K562 (cell line): ENCODE results near the gene SZT2. TPM values are rescaled to one million over a fixed set of nuclear protein-coding genes. Genes with fewer than 3 reads are reported as not detected.

Experiments
- ERF ChIP-seq: fragments of 450-650 bp; formaldehyde crosslinking; IDR thresholded peaks from 2 replicates; pipeline ENCODE4 v1.4.0; 2020; ENCODE audit warnings: mild to moderate bottlenecking, mixed read lengths
- GATA2 ChIP-seq: sonication (generic); formaldehyde crosslinking; IDR thresholded peaks from 2 replicates; pipeline ENCODE4 v1.4.0; 2020; ENCODE audit warnings: mild to moderate bottlenecking, missing genetic modification reagents
- GTF2E2 ChIP-seq: fragments of 200-800 bp; sonication (Bioruptor generic); IDR thresholded peaks from 2 replicates; pipeline ENCODE4 v1.6.1; 2016; ENCODE audit warnings: missing genetic modification characterization, missing compliant biosample characterization
- HDAC2 ChIP-seq: fragments of 450-650 bp; IDR thresholded peaks from 2 replicates; pipeline ENCODE4 v1.6.1; 2016; ENCODE audit warnings: mild to moderate bottlenecking
- HDAC3 ChIP-seq: fragments of 450-650 bp; IDR thresholded peaks from 2 replicates; pipeline ENCODE4 v1.6.1; 2018; ENCODE audit warnings: borderline replicate concordance, mild to moderate bottlenecking, moderate library complexity; ENCODE audit not compliant: partially characterized antibody
- HMBOX1 ChIP-seq: sonication (generic); IDR thresholded peaks from 2 replicates; pipeline ENCODE4 v1.6.1; 2016
- KAT2B ChIP-seq: IDR thresholded peaks from one replicate; pipeline ENCODE4 v1.6.1; 2012; ENCODE audit warnings: low read depth, mild to moderate bottlenecking, control low read depth, inconsistent platforms, low read length, moderate library complexity
- RBM17 ChIP-seq: fragments of 200-400 bp; formaldehyde crosslinking; IDR thresholded peaks from 2 replicates; pipeline ENCODE4 v1.6.1; 2017; ENCODE audit warnings: low read depth, mild to moderate bottlenecking, low read length, borderline replicate concordance
- RBM34 ChIP-seq: fragments of 200-400 bp; formaldehyde crosslinking; IDR thresholded peaks from 2 replicates; pipeline ENCODE4 v1.6.1; 2018; ENCODE audit warnings: low read length, borderline replicate concordance; ENCODE audit not compliant: insufficient read depth
- SP1 ChIP-seq: sonication (generic); formaldehyde crosslinking; IDR thresholded peaks from 2 replicates; pipeline ENCODE4 v1.8.1; 2022; ENCODE audit warnings: mild to moderate bottlenecking, missing genetic modification reagents
- ZNF143 ChIP-seq: sonication (generic); formaldehyde crosslinking; IDR thresholded peaks from 2 replicates; pipeline ENCODE4 v1.9.0; 2022; ENCODE audit warnings: mild to moderate bottlenecking, missing genetic modification reagents
- ZNF76 ChIP-seq: fragments of 250-450 bp; sonication (Bioruptor Pico); IDR thresholded peaks from 2 replicates; pipeline ENCODE4 v1.4.0; 2020; ENCODE audit warnings: mild to moderate bottlenecking, moderate library complexity, borderline replicate concordance
- ZZZ3 ChIP-seq: fragments of 450-650 bp; IDR thresholded peaks from 2 replicates; pipeline ENCODE4 v1.6.1; 2016; ENCODE audit warnings: antibody characterized with exemption, mild to moderate bottlenecking, moderate library complexity
- polyA plus RNA-seq, 8 experiments: library from polyadenylated mRNA; depleted of rRNA in 4 of 8; stranded (reverse) in 5 of 8; unstranded in 3 of 8; fragments of >200 nt; fragmentation: Nextera tagmentation in 2 of 8; fragmentation: Illumina TruSeq in 1 of 8; extraction: Ambion mirVana in 2 of 8; extraction: Trizol in 1 of 8; gene quantifications; 2 replicates each; pipeline versions ENCODE4 v1.2.1 to v1.2.3, GENCODE V29; 2011 to 2014; ENCODE audit warnings: inconsistent platforms in 1 of 8, missing spikeins in 1 of 8
- total RNA-seq, 7 experiments: library from RNA; depleted of rRNA in 6 of 7; stranded (reverse); fragments of >200 nt in 6 of 7; fragmentation: Illumina TruSeq in 2 of 7; extraction: Trizol in 2 of 7; gene quantifications; 2 replicates each; pipeline versions ENCODE4 v1.2.1 to v1.2.3, GENCODE V29; 2011 to 2021; ENCODE audit warnings: low replicate concordance in 1 of 7
- TF ChIP-seq, protein P1 (sequence below): fragments of 250-450 bp; sonication (Bioruptor Pico); IDR thresholded peaks from 2 replicates; pipeline ENCODE4 v1.8.0; 2022; ENCODE audit warnings: moderate library complexity, mild to moderate bottlenecking, inconsistent platforms
- TF ChIP-seq, protein P2 (sequence below), 2 experiments: fragments of 450-650 bp; conservative IDR thresholded peaks; 2 replicates each; pipeline ENCODE4 v1.6.1; 2017; ENCODE audit warnings: mild to moderate bottlenecking in 2 of 2, moderate library complexity in 2 of 2
- TF ChIP-seq, protein P3 (sequence below): fragments of 450-650 bp; formaldehyde crosslinking; IDR thresholded peaks from 2 replicates; pipeline ENCODE4 v1.4.0; 2020; ENCODE audit warnings: mild to moderate bottlenecking, moderate library complexity
- TF ChIP-seq, protein P4 (sequence below): fragments of 250-450 bp; sonication (Bioruptor Pico); IDR thresholded peaks from 2 replicates; pipeline ENCODE4 v1.4.0; 2020; ENCODE audit warnings: borderline replicate concordance
- TF ChIP-seq, protein P5 (sequence below): sonication (generic); formaldehyde crosslinking; IDR thresholded peaks from 2 replicates; pipeline ENCODE4 v1.8.1; 2023; ENCODE audit warnings: mild to moderate bottlenecking, missing genetic modification reagents, moderate library complexity

SZT2 gene
- total and polyA plus RNA-seq, 9 of the 15 experiments (the other 6 are each of a cell fraction or from before 2014, with no cell fraction given): 0.88 to 31.0 (median 12.8) TPM

DNA sequence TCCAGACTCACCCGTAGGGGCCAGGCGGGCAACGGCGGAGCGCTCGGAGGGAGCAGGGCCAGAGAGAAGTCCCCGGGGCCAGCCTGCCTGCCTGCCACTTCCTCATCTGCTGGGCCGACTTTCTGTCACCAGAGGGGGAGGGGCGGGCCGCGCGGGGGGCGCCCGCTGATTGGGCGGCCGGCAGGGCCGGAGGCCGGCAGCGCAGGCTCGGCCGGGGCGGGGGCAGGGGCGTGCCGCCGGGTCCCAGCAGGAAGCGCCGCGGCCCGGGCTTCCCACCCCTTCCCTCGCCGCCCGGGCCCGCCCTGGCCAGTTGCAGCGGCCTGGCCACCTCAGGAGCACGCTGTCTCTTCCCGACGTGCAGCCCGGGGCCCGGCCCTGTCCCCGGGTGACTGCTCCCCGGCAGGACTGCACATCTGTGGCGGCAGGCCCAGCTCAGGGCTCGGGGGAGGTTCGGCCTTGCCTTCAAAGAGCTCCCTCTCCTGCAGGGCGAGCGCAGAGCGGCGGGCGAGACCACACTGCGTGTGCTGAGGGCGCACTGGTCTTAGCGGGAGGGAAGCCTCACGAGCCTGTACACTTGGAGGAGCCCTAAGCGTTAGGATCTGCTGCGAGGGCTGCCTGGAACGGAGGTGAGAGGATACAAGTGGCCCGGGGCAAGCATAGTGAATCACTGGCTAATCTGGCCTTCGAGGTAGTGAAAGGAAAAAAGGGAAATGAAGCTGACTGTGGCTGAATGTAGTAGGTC, 21.6 kb upstream of the SZT2 start, which contains the start of gene ELOVL1 (continued):
- TF ChIP-seq, protein P1, sequence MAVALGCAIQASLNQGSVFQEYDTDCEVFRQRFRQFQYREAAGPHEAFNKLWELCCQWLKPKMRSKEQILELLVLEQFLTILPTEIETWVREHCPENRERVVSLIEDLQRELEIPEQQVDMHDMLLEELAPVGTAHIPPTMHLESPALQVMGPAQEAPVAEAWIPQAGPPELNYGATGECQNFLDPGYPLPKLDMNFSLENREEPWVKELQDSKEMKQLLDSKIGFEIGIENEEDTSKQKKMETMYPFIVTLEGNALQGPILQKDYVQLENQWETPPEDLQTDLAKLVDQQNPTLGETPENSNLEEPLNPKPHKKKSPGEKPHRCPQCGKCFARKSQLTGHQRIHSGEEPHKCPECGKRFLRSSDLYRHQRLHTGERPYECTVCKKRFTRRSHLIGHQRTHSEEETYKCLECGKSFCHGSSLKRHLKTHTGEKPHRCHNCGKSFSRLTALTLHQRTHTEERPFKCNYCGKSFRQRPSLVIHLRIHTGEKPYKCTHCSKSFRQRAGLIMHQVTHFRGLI (CRISPR knock-in tag): peak; percentile 74; the same call in 1 of the 2 replicates
- peak; percentile 37; the same call in 1 of the 2 replicates for TF ChIP-seq ERF
- peak; percentile 90; the same call in 1 of the 2 replicates for TF ChIP-seq ZNF76
- peak; percentile 80; the same call in 1 of the 2 replicates for TF ChIP-seq HDAC2
- no peak for TF ChIP-seq RBM34
- no peak for TF ChIP-seq GATA2 (CRISPR knock-in tag)
- TF ChIP-seq, protein P2, sequence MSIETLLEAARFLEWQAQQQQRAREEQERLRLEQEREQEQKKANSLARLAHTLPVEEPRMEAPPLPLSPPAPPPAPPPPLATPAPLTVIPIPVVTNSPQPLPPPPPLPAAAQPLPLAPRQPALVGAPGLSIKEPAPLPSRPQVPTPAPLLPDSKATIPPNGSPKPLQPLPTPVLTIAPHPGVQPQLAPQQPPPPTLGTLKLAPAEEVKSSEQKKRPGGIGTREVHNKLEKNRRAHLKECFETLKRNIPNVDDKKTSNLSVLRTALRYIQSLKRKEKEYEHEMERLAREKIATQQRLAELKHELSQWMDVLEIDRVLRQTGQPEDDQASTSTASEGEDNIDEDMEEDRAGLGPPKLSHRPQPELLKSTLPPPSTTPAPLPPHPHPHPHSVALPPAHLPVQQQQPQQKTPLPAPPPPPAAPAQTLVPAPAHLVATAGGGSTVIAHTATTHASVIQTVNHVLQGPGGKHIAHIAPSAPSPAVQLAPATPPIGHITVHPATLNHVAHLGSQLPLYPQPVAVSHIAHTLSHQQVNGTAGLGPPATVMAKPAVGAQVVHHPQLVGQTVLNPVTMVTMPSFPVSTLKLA (conservative IDR thresholded peaks at IDR 0.05): peak; percentile 77 to 88
- TF ChIP-seq HMBOX1: no peak
- peak; percentile 78 for TF ChIP-seq SP1 (CRISPR knock-in tag)
- TF ChIP-seq, protein P3, sequence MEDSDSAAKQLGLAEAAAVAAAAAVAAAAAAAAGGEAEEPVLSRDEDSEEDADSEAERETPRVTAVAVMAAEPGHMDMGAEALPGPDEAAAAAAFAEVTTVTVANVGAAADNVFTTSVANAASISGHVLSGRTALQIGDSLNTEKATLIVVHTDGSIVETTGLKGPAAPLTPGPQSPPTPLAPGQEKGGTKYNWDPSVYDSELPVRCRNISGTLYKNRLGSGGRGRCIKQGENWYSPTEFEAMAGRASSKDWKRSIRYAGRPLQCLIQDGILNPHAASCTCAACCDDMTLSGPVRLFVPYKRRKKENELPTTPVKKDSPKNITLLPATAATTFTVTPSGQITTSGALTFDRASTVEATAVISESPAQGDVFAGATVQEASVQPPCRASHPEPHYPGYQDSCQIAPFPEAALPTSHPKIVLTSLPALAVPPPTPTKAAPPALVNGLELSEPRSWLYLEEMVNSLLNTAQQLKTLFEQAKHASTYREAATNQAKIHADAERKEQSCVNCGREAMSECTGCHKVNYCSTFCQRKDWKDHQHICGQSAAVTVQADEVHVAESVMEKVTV (CRISPR knock-in tag): peak; percentile 53; the same call in 1 of the 2 replicates
- TF ChIP-seq RBM17: no peak
- TF ChIP-seq ZZZ3: no peak
- TF ChIP-seq, protein P4, sequence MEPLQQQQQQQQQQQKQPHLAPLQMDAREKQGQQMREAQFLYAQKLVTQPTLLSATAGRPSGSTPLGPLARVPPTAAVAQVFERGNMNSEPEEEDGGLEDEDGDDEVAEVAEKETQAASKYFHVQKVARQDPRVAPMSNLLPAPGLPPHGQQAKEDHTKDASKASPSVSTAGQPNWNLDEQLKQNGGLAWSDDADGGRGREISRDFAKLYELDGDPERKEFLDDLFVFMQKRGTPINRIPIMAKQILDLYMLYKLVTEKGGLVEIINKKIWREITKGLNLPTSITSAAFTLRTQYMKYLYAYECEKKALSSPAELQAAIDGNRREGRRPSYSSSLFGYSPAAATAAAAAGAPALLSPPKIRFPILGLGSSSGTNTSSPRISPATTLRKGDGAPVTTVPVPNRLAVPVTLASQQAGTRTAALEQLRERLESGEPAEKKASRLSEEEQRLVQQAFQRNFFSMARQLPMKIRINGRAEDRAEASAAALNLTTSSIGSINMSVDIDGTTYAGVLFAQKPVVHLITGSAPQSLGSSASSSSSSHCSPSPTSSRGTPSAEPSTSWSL (CRISPR knock-in tag): peak; percentile 90; the same call in 1 of the 2 replicates
- no peak for TF ChIP-seq HDAC3
- peak; percentile 55; the same call in 1 of the 2 replicates for TF ChIP-seq ZNF143 (CRISPR knock-in tag)
- peak; percentile 87; the same call in 1 of the 2 replicates for TF ChIP-seq GTF2E2
- TF ChIP-seq, protein P5, sequence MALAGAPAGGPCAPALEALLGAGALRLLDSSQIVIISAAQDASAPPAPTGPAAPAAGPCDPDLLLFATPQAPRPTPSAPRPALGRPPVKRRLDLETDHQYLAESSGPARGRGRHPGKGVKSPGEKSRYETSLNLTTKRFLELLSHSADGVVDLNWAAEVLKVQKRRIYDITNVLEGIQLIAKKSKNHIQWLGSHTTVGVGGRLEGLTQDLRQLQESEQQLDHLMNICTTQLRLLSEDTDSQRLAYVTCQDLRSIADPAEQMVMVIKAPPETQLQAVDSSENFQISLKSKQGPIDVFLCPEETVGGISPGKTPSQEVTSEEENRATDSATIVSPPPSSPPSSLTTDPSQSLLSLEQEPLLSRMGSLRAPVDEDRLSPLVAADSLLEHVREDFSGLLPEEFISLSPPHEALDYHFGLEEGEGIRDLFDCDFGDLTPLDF (CRISPR knock-in tag): no peak; the same call in 1 of the 2 replicates
- no peak for TF ChIP-seq KAT2B
